ENCODE measurements around the gene TXLNA.

Gene TXLNA

GRCh38 chr1:32221581-32221979 lies 42.1 kb downstream of the TXLNA start:
- no peak overlapping the region for H3K27ac ChIP-seq
- peak overlapping the region; percentile 92 for H3K4me2 ChIP-seq
- H3K36me3 ChIP-seq, result peaks cover 48% of the 10 kb centered on the region

GRCh38 chr1:32221980-32222755 lies 42.7 kb downstream of the TXLNA start, which contains the start of the genes EIF3I and TMEM234:
TSS of gene EIF3I (plus strand) at chr1:32222407. CDS start at chr1:32222442, 35 bp downstream.
TSS of gene TMEM234 (minus strand) at chr1:32222353. CDS start at chr1:32222322, 31 bp downstream.
- Histone ChIP-seq H3K4me1 (peaks cover 40% of the 10 kb centered on the region), H3K4me3 (peak within 1 kb of the TSS; percentile 92), H3K9ac (peak within 1 kb of the TSS; percentile 91), H3K27ac (peak within 1 kb of the TSS; percentile 87), H3K9me3 (no peaks in the 10 kb centered on the region), H4K20me1 (no peaks in the 10 kb centered on the region; the same call in 1 of the 2 replicates), H3K4me2 (peak within 1 kb of the TSS; percentile 92), H3K36me3 (peaks cover 48% of the 10 kb centered on the region), H3K27me3 (no peaks in the 10 kb centered on the region)
- no peak for TF ChIP-seq Cebpa-rat (IDR thresholded peaks at IDR 0.05)

More at GRCh38 chr1:32221581-32221979, 42.1 kb downstream of the TXLNA start:
- no peaks in the 10 kb centered on the region; the same call in 1 of the 2 replicates for H4K20me1 ChIP-seq
- H3K9me3 ChIP-seq, result no peaks in the 10 kb centered on the region
- no peak for TF ChIP-seq Cebpa-rat (IDR thresholded peaks at IDR 0.05)
- H3K4me1 ChIP-seq, result peaks cover 40% of the 10 kb centered on the region
- H3K27me3 ChIP-seq, result no peaks in the 10 kb centered on the region
- H3K4me3 ChIP-seq, result peak overlapping the region; percentile 92
- H3K9ac ChIP-seq, result peak overlapping the region; percentile 91

- TF ChIP-seq Cebpa-rat (IDR thresholded peaks at IDR 0.05), result no peak
- peaks cover 40% of the 10 kb centered on the region for H3K4me1 ChIP-seq
- no peaks in the 10 kb centered on the region for H3K27me3 ChIP-seq
- no peaks in the 10 kb centered on the region for H3K9me3 ChIP-seq
- peaks cover 63% of the 10 kb centered on the region for H3K36me3 ChIP-seq
- H3K4me2 ChIP-seq, result peak overlapping the region; percentile 92
- H3K4me3 ChIP-seq, result peak overlapping the region; percentile 92; the same call in 1 of the 2 replicates
- no peak overlapping the region for H3K27ac ChIP-seq
- H3K9ac ChIP-seq, result peak overlapping the region; percentile 91
- peaks cover 6% of the 10 kb centered on the region; the same call in 1 of the 2 replicates for H4K20me1 ChIP-seq
Measured at GRCh38 chr1:32223683-32224082, 44.2 kb downstream of the TXLNA start.

GRCh38 chr1:32224285-32224684 lies 44.8 kb downstream of the TXLNA start:
- Histone ChIP-seq H3K4me3 (no peak overlapping the region), H3K27ac (no peak overlapping the region), H3K4me2 (peak overlapping the region; percentile 92), H4K20me1 (peaks cover 6% of the 10 kb centered on the region; the same call in 1 of the 2 replicates), H3K9ac (peak overlapping the region; percentile 91), H3K36me3 (peaks cover 65% of the 10 kb centered on the region), H3K4me1 (peaks cover 40% of the 10 kb centered on the region), H3K9me3 (no peaks in the 10 kb centered on the region), H3K27me3 (no peaks in the 10 kb centered on the region)
- TF ChIP-seq Cebpa-rat (IDR thresholded peaks at IDR 0.05), result no peak

GRCh38 chr1:32228771-32229170 lies 49.3 kb downstream of the TXLNA start:
- Histone ChIP-seq H3K9ac (no peak overlapping the region), H3K4me3 (no peak overlapping the region), H3K27ac (no peak overlapping the region), H4K20me1 (peaks cover 6% of the 10 kb centered on the region; the same call in 1 of the 2 replicates), H3K36me3 (peaks cover 100% of the 10 kb centered on the region), H3K4me1 (peaks cover 5% of the 10 kb centered on the region), H3K27me3 (no peaks in the 10 kb centered on the region), H3K9me3 (no peaks in the 10 kb centered on the region), H3K4me2 (no peak overlapping the region)
- no peak for TF ChIP-seq Cebpa-rat (IDR thresholded peaks at IDR 0.05)

- Histone ChIP-seq H3K27ac (no peak overlapping the region), H3K9ac (no peak overlapping the region), H3K27me3 (no peaks in the 10 kb centered on the region), H3K4me2 (no peak overlapping the region), H3K9me3 (no peaks in the 10 kb centered on the region), H3K4me3 (no peak overlapping the region), H3K4me1 (no peaks in the 10 kb centered on the region), H3K36me3 (peaks cover 81% of the 10 kb centered on the region), H4K20me1 (0 out of 2 replicates have a peak, but pooled peaks cover 6% of the 10 kb centered on the region)
- no peak for TF ChIP-seq Cebpa-rat (IDR thresholded peaks at IDR 0.05)
Measured at GRCh38 chr1:32231843-32232432, 52.5 kb downstream of the TXLNA start.

GRCh38 chr1:32232558-32233304 lies 53.3 kb downstream of the TXLNA start:
- Histone ChIP-seq H3K4me2 (no peak overlapping the region), H3K36me3 (peaks cover 74% of the 10 kb centered on the region), H3K9ac (no peak overlapping the region)

GRCh38 chr1:32234792-32235191 lies 55.3 kb downstream of the TXLNA start:
- Histone ChIP-seq H3K4me2 (no peak overlapping the region), H3K9me3 (no peaks in the 10 kb centered on the region), H3K27ac (no peak overlapping the region), H3K9ac (no peak overlapping the region), H3K4me1 (peaks cover 8% of the 10 kb centered on the region), H4K20me1 (no peaks in the 10 kb centered on the region), H3K27me3 (no peaks in the 10 kb centered on the region), H3K4me3 (no peak overlapping the region), H3K36me3 (peaks cover 53% of the 10 kb centered on the region)
- no peak for TF ChIP-seq Cebpa-rat (IDR thresholded peaks at IDR 0.05)

More at GRCh38 chr1:32232558-32233304, 53.3 kb downstream of the TXLNA start:
- TF ChIP-seq Cebpa-rat (IDR thresholded peaks at IDR 0.05), result no peak
- Histone ChIP-seq H3K27ac (no peak overlapping the region), H4K20me1 (0 out of 2 replicates have a peak, but pooled peaks cover 2% of the 10 kb centered on the region), H3K4me3 (no peak overlapping the region), H3K4me1 (no peaks in the 10 kb centered on the region), H3K27me3 (no peaks in the 10 kb centered on the region), H3K9me3 (no peaks in the 10 kb centered on the region)

GRCh38 chr1:32239337-32239736 lies 59.9 kb downstream of the TXLNA start:
- Histone ChIP-seq H3K4me2 (peak overlapping the region; percentile 97), H3K9ac (0 out of 2 replicates have a peak overlapping the region, but pooled peaks have one; percentile 74), H3K9me3 (no peaks in the 10 kb centered on the region), H3K36me3 (0 out of 2 replicates have a peak, but pooled peaks cover 7% of the 10 kb centered on the region), H3K27ac (no peak overlapping the region), H3K27me3 (no peaks in the 10 kb centered on the region), H4K20me1 (no peaks in the 10 kb centered on the region), H3K4me1 (peaks cover 42% of the 10 kb centered on the region), H3K4me3 (no peak overlapping the region)
- no peak for TF ChIP-seq Cebpa-rat (IDR thresholded peaks at IDR 0.05)
